IPS-20b (cell line): ENCODE measurements around the gene EHHADH.
A peak's percentile ranks its signal among the peaks of the same experiment; 100 is the strongest.

Source experiments
- H3K27ac ChIP-seq: one replicate; pipeline ENCODE4 v1.5.1; 2013; ENCODE audit warnings: low read length
- H3K27me3 ChIP-seq: 2 replicates; pipeline ENCODE4 v1.6.1; 2013; ENCODE audit warnings: mild to moderate bottlenecking, low read length, inconsistent platforms; ENCODE audit not compliant: insufficient read depth
- H3K36me3 ChIP-seq: 2 replicates; pipeline ENCODE4 v1.6.1; 2013; ENCODE audit warnings: low read depth, mild to moderate bottlenecking, inconsistent platforms, low read length, moderate library complexity; ENCODE audit not compliant: insufficient read depth
- H3K4me1 ChIP-seq: 2 replicates; pipeline ENCODE4 v1.6.1; 2013; ENCODE audit warnings: mild to moderate bottlenecking, control low read depth, inconsistent platforms, low read length, moderate library complexity; ENCODE audit not compliant: insufficient read depth
- H3K4me3 ChIP-seq: 2 replicates; pipeline ENCODE4 v1.5.1; 2013; ENCODE audit warnings: mild to moderate bottlenecking, low read length, inconsistent platforms
- H3K9ac ChIP-seq: 2 replicates; pipeline ENCODE4 v1.6.1; 2013; ENCODE audit warnings: low read depth, mild to moderate bottlenecking, inconsistent platforms, low read length, moderate library complexity
- H3K9me3 ChIP-seq: 2 replicates; pipeline ENCODE4 v1.6.1; 2013; ENCODE audit warnings: mild to moderate bottlenecking, low read depth, low read length, inconsistent platforms; ENCODE audit not compliant: insufficient read depth

Gene EHHADH

DNA sequence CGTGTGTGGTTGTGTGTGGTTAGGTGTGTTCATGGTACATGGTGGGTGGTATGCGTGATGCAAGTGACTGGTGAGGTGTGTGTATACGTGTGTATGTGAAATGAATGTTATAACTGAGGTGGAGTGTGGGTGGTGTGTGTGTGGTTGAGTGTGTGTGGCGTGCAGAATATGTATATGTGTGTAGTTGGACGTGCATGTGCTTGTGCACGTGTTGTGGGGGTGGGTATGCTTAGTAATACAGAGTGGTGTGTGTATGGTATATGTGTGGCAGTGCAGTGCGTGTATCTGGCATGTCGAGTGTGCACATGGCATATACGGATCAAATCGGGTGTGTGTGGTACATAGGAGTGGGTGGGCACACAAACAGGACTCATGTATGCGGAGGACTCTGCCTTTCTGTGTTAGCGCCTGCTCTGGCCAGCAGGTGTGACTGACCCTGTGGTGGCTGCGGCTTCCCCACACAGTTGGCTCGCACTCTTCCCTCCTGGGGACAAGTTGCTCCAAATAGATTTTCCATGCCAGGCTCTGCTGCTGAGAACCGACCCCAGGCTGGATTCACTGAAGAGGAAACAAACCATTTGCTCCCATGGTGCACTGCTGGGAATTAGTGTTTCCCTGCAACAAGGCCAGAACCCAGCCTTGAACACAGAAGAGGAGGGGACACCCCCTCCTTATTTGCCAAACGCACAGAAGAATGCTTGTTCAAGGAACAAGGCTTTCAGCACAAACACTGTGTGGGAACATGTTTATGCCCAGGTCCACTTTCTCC lies 99.8 kb downstream of the EHHADH start:
- no peak overlapping the region; the same call in 1 of the 2 replicates for H3K9ac ChIP-seq
- H3K27me3 ChIP-seq: peaks cover 50% of the 10 kb centered on the region
- no peak overlapping the region for H3K27ac ChIP-seq
- H3K4me1 ChIP-seq: peaks cover 6% of the 10 kb centered on the region; the same call in 1 of the 2 replicates
- no peaks in the 10 kb centered on the region for H3K36me3 ChIP-seq
- peak overlapping the region; percentile 82; the same call in 1 of the 2 replicates for H3K4me3 ChIP-seq
- H3K9me3 ChIP-seq: no peaks in the 10 kb centered on the region

DNA sequence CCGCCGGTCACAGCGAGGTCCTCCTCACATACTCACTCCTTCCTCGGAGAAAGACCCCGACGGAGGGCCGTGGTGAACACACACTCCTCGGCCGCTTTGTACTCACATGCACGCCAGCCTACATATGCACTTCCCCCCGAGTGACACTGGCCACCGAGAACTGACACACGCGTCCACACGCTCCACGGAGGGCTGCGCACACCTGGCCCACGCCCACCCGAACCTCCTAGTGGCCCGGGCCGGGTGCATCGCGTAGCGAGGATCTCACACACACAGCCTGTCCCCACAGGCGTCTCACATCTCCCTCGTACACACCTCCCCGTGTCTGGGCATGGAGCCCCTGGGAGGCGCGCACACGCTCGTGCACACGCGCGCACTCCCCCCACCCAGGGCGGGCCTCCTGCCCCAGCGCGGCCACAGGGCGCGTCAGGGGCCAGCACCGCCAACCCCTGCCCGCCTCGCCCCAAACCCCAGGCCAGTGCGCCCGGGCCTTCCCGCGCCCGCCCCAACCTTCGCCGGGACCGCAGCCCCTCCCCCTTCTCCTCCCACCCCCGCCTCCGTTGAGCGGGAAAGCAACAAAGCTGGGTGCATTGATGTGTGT lies 100.6 kb downstream of the EHHADH start:
- H3K36me3 ChIP-seq: no peaks in the 10 kb centered on the region
- peaks cover 50% of the 10 kb centered on the region for H3K27me3 ChIP-seq
- H3K9ac ChIP-seq: peak overlapping the region; percentile 76; the same call in 1 of the 2 replicates
- H3K4me3 ChIP-seq: peak overlapping the region; percentile 82
- H3K4me1 ChIP-seq: peaks cover 6% of the 10 kb centered on the region; the same call in 1 of the 2 replicates
- no peaks in the 10 kb centered on the region for H3K9me3 ChIP-seq
- H3K27ac ChIP-seq: no peak overlapping the region

DNA sequence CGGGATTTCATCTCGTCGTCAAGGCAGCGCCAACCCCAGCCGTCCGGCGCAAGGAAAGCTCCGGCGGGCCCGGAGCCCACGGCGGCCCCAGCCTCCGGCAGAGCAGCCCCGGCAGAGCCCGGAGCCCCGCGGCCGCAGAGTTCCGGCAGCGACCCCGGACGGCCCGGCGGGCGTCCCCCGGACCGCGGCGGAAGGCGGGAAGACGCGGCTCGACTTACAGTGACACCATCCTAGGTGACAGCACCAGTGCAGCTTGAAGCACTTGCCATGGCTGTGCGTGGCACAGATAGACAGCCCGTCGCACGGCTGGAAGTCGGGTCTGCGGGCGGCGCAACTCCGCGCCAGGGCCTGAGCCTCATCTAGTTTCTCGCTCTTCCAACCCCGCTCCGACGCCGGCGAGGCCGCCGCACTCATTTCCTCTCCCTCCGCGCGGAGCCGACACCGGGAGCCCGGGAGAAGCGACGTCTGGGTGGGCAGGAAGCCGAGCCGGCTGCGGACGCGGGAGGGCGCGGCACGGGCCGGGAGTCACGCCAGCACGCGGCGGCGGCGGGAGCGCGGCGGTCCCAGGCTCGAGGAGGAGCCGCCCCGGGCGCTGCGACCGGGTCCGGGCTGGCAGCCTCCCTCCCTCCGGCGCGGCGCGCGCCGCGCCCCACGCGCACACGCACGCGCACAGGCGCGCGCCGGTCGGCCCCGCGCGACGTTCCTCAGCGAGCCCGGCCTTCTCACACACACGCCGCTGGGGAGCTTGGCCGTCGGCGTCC lies 101.3 kb downstream of the EHHADH start, which contains the start of gene C3orf70:
C3orf70 (minus strand) TSS at position 651 of the 761 bp plus-strand sequence; CDS start at position 414, 237 bp downstream.
- Histone ChIP-seq H3K36me3 (no peaks in the 10 kb centered on the region), H3K27me3 (peaks cover 50% of the 10 kb centered on the region), H3K4me1 (peaks cover 6% of the 10 kb centered on the region; the same call in 1 of the 2 replicates), H3K4me3 (peak within 1 kb of the TSS; percentile 82), H3K27ac (no peak within 1 kb of the TSS), H3K9me3 (no peaks in the 10 kb centered on the region), H3K9ac (peak within 1 kb of the TSS; percentile 76; the same call in 1 of the 2 replicates)

DNA sequence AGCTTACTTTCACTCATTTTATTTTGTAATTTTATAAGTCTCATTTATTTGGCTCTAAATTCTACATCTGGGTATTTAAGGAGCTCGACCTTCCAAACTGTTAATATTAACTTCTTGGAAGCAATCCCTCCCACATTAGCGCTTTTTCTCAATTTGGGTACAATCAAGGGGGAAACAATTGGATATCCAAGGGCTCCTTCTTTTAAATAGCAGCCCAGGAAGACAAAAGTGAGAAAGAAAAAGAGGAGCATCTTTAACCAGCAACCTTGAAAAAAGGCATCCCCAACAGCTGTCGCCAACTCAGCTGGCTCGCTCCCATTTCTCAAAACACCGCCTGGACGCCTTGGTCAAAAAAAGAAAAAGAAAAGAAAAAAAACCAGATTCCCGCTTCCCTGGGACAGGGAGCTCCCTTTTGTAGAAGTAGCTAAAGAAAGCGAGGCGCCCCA lies 101.9 kb downstream of the EHHADH start:
- Histone ChIP-seq H3K27me3 (peaks cover 50% of the 10 kb centered on the region), H3K9me3 (no peaks in the 10 kb centered on the region), H3K36me3 (no peaks in the 10 kb centered on the region), H3K4me1 (peaks cover 9% of the 10 kb centered on the region; the same call in 1 of the 2 replicates), H3K27ac (no peak overlapping the region), H3K9ac (peak overlapping the region; percentile 43; the same call in 1 of the 2 replicates), H3K4me3 (peak overlapping the region; percentile 82)

DNA sequence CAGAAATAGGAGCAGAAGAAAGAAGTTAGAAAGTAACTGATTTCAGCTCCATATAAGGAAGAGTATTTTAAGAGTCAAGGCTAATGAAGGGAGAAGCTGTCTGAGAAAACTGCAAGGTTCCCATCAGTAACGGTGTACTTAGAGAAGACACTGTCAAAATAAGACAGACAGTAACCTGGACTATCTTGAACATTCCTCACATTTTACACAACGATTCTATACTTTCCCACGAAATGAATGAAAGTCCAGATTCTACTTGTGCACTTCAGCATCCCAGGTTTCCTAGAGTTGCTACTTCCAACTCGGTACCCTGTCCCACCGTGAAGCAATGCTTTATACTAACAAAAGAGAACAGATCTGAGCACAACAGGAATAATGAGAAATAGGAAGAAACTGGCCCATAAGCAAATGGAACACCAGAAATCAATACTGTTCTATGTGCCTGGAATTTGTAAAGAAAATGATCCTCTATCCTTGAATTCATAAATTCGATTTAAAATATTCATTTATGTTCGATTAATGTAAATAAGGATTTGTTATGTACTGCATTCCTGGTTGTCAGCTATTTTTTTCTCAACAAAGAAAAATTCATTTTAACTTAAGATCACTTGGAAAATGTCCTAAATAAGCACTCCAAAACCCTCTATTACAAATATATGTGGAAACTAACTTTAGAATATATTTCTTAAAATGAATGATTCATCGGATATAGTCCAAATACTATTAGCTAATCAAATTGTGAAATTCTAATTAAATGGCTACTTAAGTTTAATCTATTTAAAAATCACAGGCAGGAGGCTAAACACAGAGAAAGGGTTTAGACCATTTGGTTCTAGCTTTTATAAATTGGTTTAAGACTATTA lies 102.5 kb downstream of the EHHADH start:
- peak overlapping the region; percentile 82 for H3K4me3 ChIP-seq
- H3K9me3 ChIP-seq: no peaks in the 10 kb centered on the region
- no peaks in the 10 kb centered on the region for H3K36me3 ChIP-seq
- H3K9ac ChIP-seq: peak overlapping the region; percentile 43; the same call in 1 of the 2 replicates
- peaks cover 50% of the 10 kb centered on the region for H3K27me3 ChIP-seq
- peaks cover 13% of the 10 kb centered on the region; the same call in 1 of the 2 replicates for H3K4me1 ChIP-seq
- H3K27ac ChIP-seq: no peak overlapping the region

DNA sequence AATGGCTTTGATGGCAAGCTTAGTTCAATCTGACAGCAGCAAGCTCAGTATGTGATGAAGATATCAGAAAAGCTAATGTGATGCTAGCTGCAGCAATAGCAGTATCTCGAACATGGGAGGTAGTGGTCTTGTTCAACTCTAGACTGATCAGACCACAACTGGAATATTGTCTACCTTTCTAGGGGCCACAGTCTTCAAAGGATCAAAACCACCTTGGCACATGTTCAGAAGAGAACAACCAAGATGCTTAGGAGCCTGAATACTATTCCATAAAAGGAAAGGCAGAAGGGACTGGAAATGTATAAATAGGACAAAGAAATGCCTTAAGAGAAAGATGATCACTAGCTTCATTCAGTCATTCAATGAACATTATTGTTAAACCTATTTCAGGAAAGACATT lies 103.3 kb downstream of the EHHADH start:
- peaks cover 13% of the 10 kb centered on the region; the same call in 1 of the 2 replicates for H3K4me1 ChIP-seq
- H3K4me3 ChIP-seq: no peak overlapping the region; the same call in 1 of the 2 replicates
- no peaks in the 10 kb centered on the region for H3K9me3 ChIP-seq
- no peaks in the 10 kb centered on the region for H3K36me3 ChIP-seq
- peaks cover 50% of the 10 kb centered on the region for H3K27me3 ChIP-seq
- no peak overlapping the region for H3K9ac ChIP-seq
- H3K27ac ChIP-seq: no peak overlapping the region

DNA sequence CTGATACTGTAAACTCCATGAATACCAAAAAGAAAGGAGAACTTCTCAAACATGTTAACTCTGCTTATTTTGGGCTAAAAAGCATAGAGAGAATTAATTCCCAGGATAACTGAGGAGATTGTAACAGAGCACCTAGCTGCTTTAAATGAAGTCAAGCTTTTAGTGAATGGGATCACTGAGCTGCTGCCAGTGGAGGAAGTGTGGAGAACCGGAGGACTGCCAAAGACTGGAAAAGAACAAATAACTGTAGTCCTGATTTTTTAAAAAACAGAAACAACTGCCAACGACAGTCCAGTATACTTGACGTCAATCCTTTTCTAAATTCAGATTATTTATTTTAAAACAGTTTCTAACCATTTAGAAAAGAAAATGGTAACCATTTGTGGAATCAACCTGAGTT lies 104.3 kb downstream of the EHHADH start:
- Histone ChIP-seq H3K4me1 (peaks cover 13% of the 10 kb centered on the region; the same call in 1 of the 2 replicates), H3K27me3 (peaks cover 49% of the 10 kb centered on the region), H3K9me3 (no peaks in the 10 kb centered on the region)

DNA sequence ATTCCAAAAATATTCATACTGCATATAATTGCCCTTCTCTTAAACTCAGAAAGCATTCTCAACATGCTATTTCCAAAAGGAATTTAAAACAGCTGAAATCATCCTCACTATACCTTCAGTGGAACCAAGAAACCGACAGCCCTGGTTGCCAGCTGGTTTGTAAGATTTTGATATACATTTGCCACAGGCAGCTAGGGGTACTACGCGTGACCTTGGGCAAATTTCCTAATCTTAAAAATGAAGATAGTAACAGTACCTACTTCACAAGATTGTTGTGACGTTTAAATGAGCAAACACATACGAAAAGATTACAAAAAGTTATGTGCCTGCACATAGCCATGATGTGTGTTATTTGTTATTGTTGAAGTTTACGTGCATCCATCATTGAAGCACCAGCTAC lies 108.3 kb downstream of the EHHADH start:
- no peaks in the 10 kb centered on the region for H3K9me3 ChIP-seq
- no peak overlapping the region for H3K27ac ChIP-seq
- H3K27me3 ChIP-seq: peaks cover 11% of the 10 kb centered on the region
- peaks cover 7% of the 10 kb centered on the region; the same call in 1 of the 2 replicates for H3K4me1 ChIP-seq
- H3K9ac ChIP-seq: no peak overlapping the region
- no peaks in the 10 kb centered on the region for H3K36me3 ChIP-seq
- no peak overlapping the region for H3K4me3 ChIP-seq

More for the DNA sequence above, 104.3 kb downstream of the EHHADH start:
- H3K9ac ChIP-seq: no peak overlapping the region
- H3K36me3 ChIP-seq: no peaks in the 10 kb centered on the region
- H3K4me3 ChIP-seq: no peak overlapping the region
- H3K27ac ChIP-seq: no peak overlapping the region

DNA sequence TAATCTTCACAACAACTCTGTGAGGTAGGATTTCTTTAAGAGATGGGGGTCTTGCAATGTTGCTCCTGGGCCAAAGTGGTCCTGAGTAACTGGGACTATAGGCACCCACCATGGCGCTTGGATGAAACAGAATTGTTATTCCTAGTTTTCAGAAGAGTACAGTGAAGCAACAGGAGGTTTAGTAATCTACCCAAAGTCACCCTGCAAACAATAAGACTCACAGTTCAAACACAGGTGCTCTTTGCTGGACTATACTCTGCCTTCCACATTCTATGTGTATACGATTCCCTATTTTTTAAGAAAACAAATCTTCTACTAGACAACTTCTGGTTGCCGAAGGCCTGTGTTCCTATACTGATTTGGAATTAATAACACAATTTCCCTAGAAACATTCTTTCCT lies 109.1 kb downstream of the EHHADH start:
- Histone ChIP-seq H3K36me3 (no peaks in the 10 kb centered on the region), H3K9me3 (no peaks in the 10 kb centered on the region), H3K4me3 (no peak overlapping the region), H3K9ac (no peak overlapping the region), H3K27me3 (peaks cover 4% of the 10 kb centered on the region), H3K27ac (no peak overlapping the region), H3K4me1 (peaks cover 7% of the 10 kb centered on the region; the same call in 1 of the 2 replicates)
